Peyer's patch (tissue), 4 donors: ENCODE data around the gene HMGXB3.

Source experiments
- CTCF ChIP-seq, 6 experiments: fragments of 450-650 bp in 4 of 6; fragments of 200-600 bp in 2 of 6; sonication (generic) in 1 of 6; IDR thresholded peaks; one replicate each; pipeline ENCODE4 v1.5.1; 2017 to 2019; ENCODE audit warnings: antibody characterized with exemption in 6 of 6, mild to moderate bottlenecking in 3 of 6, moderate library complexity in 1 of 6
- POLR2A ChIP-seq, 2 donors: fragments of 450-650 bp; IDR thresholded peaks; one replicate each; pipeline ENCODE4 v1.5.1; 2017; ENCODE audit warnings: antibody characterized with exemption in 2 of 2, mild to moderate bottlenecking in 2 of 2, moderate library complexity in 2 of 2

- TF ChIP-seq CTCF (IDR thresholded peaks at IDR 0.05) (peak in 4 of 6 experiments; percentile 23 to 64 (median 53)), POLR2A (IDR thresholded peaks at IDR 0.05) (no peak)
Observed at GRCh38 chr5:149961957-149962409, 38.6 kb upstream of the HMGXB3 start.
